HEK293T (cell line): ENCODE results near the gene CFAP92.
A peak's percentile ranks its signal among the peaks of the same experiment; 100 is the strongest.

Experiments
- CTCF ChIA-PET: fragments of 350-600 bp; formaldehyde crosslinking; extraction: SDS; loops from one replicate; lab custom pipeline; 2021; ENCODE audit warnings: antibody characterized with exemption, inconsistent platforms; lab: Yijun Ruan, JAX
- POLR2A ChIA-PET: fragments of 350-600 bp; formaldehyde crosslinking; extraction: SDS; loops from one replicate; lab custom pipeline; 2020; ENCODE audit warnings: antibody characterized with exemption, inconsistent platforms; lab: Yijun Ruan, JAX
- DNase-seq: peaks from one replicate; pipeline ENCODE4 v3.0.0; 2012; ENCODE audit warnings: mixed read lengths; ENCODE audit errors: extremely low spot score
- ARNT ChIP-seq: fragments of 450-650 bp; IDR thresholded peaks from 2 replicates; pipeline ENCODE4 v1.6.1; 2017; ENCODE audit warnings: mild to moderate bottlenecking
- BHLHE40 ChIP-seq: fragments of 450-650 bp; IDR thresholded peaks from 2 replicates; pipeline ENCODE4 v1.6.1; 2016; ENCODE audit warnings: mild to moderate bottlenecking, moderate library complexity, borderline replicate concordance
- CTBP1 ChIP-seq: fragments of 450-650 bp; IDR thresholded peaks from 2 replicates; pipeline ENCODE4 v1.6.1; 2016; ENCODE audit warnings: borderline replicate concordance
- ELF4 ChIP-seq: fragments of 450-650 bp; IDR thresholded peaks from 2 replicates; pipeline ENCODE4 v1.6.1; 2017; ENCODE audit warnings: antibody characterized with exemption
- FOXA1 ChIP-seq: fragments of 450-650 bp; IDR thresholded peaks from 2 replicates; pipeline ENCODE4 v1.6.1; 2016; ENCODE audit warnings: mild to moderate bottlenecking
- FOXK2 ChIP-seq: fragments of 450-650 bp; IDR thresholded peaks from 2 replicates; pipeline ENCODE4 v1.6.1; 2016; ENCODE audit warnings: mild to moderate bottlenecking
- FOXM1 ChIP-seq: fragments of 450-650 bp; IDR thresholded peaks from 2 replicates; pipeline ENCODE4 v1.6.1; 2017; ENCODE audit warnings: mild to moderate bottlenecking, borderline replicate concordance
- HDGF ChIP-seq: fragments of 450-650 bp; IDR thresholded peaks from 2 replicates; pipeline ENCODE4 v1.6.1; 2017; ENCODE audit warnings: antibody characterized with exemption, borderline replicate concordance
- L3MBTL2 ChIP-seq: fragments of 450-650 bp; conservative IDR thresholded peaks from 2 replicates; pipeline ENCODE4 v1.6.1; 2016; ENCODE audit warnings: mild to moderate bottlenecking
- LEF1 ChIP-seq: fragments of 450-650 bp; IDR thresholded peaks from 2 replicates; pipeline ENCODE4 v1.6.1; 2017; ENCODE audit warnings: mild to moderate bottlenecking, borderline replicate concordance
- NFRKB ChIP-seq: fragments of 450-650 bp; IDR thresholded peaks from 2 replicates; pipeline ENCODE4 v1.6.1; 2016; ENCODE audit warnings: mild to moderate bottlenecking, moderate library complexity
- SP1 ChIP-seq: fragments of 450-650 bp; IDR thresholded peaks from 2 replicates; pipeline ENCODE4 v1.6.1; 2017
- SUZ12 ChIP-seq: fragments of 450-650 bp; IDR thresholded peaks from 2 replicates; pipeline ENCODE4 v1.6.1; 2016; ENCODE audit warnings: mild to moderate bottlenecking
- TARDBP ChIP-seq: fragments of 450-650 bp; IDR thresholded peaks from 2 replicates; pipeline ENCODE4 v1.6.1; 2016
- ZNF384 ChIP-seq: fragments of 450-650 bp; IDR thresholded peaks from 2 replicates; pipeline ENCODE4 v1.6.1; 2016
- TF ChIP-seq, protein P1 (sequence below): fragments of 450-650 bp; IDR thresholded peaks from 2 replicates; pipeline ENCODE4 v1.6.1; 2016

CFAP92 gene

DNA sequence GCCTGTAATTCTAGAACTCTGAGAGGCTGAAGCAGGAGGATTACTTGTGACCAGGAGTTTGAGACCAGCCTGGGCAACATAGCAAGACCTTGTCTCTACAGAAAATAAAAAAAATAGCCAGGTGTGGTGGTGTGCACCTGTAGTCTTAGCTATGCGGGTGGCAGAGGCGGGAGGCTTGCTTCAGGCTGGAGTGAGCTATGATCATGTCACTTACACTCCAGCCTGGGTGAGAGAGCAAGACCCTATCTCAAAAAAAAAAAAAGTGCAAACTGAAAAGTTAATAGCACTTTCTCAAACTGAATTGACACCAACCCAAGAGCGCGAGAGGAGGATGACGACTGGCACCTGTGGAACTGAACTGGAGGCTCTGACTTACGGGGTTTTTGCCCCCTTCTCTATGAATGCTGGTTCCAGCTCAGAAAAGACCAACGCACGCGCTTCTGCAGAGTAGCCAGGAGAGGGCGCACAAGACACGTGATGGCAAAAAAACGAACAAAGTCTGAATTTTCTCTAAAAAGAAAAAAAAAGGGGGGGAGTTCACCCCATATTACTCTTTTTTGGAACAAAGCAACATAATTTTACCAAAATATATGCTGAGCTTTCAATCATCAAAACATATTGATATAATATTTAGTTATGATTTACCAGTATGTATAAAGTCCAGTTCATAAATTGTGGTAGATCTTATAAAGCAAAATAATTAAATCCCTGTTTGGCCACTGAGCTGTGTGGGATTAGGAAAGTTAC is 23.7 kb downstream of the CFAP92 start:
- peak; percentile 57 for DNase-seq
- TF ChIP-seq HDGF = no peak
- no peak for TF ChIP-seq ARNT
- no peak for TF ChIP-seq CTBP1
- TF ChIP-seq BHLHE40 = no peak
- TF ChIP-seq, protein P1, sequence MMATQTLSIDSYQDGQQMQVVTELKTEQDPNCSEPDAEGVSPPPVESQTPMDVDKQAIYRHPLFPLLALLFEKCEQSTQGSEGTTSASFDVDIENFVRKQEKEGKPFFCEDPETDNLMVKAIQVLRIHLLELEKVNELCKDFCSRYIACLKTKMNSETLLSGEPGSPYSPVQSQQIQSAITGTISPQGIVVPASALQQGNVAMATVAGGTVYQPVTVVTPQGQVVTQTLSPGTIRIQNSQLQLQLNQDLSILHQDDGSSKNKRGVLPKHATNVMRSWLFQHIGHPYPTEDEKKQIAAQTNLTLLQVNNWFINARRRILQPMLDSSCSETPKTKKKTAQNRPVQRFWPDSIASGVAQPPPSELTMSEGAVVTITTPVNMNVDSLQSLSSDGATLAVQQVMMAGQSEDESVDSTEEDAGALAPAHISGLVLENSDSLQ = no peak
- TF ChIP-seq ZNF384 = no peak
- ChIA-PET CTCF (interaction anchor here (0.6 to 2.5 kb wide), 29 partner anchors 11 to 1116 kb away, joined by 3 to 22 read pairs (median 5); partner anchors contain the start of genes COPG1 and GP9), POLR2A (interaction anchor here (0.7 to 1.5 kb wide), 3 partner anchors 92 to 280 kb away, joined by 4 to 5 read pairs (median 4); partner anchors contain the start of gene COPG1)

DNA sequence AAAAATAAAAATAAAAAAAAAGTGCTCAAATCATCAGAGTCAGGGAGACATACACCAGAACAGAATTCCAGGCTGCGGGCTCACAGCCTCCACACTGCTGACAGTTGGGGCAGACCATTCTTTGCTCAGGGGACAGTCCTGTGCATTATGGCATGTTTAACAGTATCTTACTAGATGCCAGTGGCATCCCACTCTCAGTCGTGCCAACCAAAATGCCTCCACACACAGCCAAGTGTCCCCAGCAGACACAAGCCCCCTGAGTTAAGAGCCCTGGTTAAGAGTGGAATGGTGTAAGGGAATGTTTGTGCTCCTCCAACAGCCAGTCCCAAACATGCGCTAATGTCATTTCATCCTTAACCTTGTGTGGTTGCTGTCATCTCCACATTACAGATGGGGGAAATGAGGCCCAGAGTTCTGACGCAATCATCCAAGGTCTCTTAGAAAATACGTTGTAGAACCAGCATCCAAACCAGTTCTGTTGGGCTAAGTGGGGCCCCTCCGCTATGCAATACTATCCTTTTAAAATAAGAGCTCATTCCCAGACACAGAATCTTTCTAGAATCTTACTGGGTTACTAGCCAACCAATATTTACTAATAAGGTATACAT is 26.0 kb downstream of the CFAP92 start:
- no peak for TF ChIP-seq ZNF384
- TF ChIP-seq ELF4 = no peak
- no peak for TF ChIP-seq CTBP1
- TF ChIP-seq ARNT = no peak
- no peak for TF ChIP-seq HDGF
- TF ChIP-seq SP1 = no peak
- TF ChIP-seq, protein P1 = no peak
- no peak for TF ChIP-seq SUZ12
- TF ChIP-seq FOXK2 = no peak
- DNase-seq = no peak
- ChIA-PET CTCF (interaction anchor here (0.5 to 0.6 kb wide), 2 partner anchors 86 to 415 kb away, joined by 3 read pairs; no protein-coding TSS in a partner anchor), POLR2A (no interaction called here)

DNA sequence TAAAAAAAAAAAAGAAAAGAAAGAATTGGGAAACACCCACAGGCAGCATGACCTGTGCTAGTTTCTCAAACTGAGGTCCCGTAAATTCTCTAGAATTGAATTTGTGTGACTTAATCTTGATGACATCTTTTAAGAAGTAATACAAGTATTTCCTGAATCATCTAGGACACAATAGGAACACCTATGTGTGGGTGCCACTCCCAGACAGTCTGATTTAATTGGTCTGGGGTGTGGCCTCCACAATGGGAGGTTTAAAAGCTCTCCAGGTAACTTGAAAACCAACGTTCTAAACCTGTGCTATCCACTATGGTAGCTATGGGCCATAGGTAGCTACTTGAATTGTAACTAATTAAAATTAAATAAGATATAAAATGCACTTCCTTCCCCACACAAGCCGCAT is 28.1 kb downstream of the CFAP92 start:
- no peak for DNase-seq
- ChIA-PET POLR2A (no interaction called here), CTCF (no interaction called here)
- TF ChIP-seq ARNT (no peak), FOXA1 (no peak), SUZ12 (no peak), SP1 (no peak), LEF1 (no peak), FOXK2 (no peak), NFRKB (no peak), BHLHE40 (no peak), CTBP1 (no peak), L3MBTL2 (no peak), ELF4 (no peak), TARDBP (no peak), FOXM1 (no peak), ZNF384 (no peak)
- TF ChIP-seq, protein P1 = no peak

DNA sequence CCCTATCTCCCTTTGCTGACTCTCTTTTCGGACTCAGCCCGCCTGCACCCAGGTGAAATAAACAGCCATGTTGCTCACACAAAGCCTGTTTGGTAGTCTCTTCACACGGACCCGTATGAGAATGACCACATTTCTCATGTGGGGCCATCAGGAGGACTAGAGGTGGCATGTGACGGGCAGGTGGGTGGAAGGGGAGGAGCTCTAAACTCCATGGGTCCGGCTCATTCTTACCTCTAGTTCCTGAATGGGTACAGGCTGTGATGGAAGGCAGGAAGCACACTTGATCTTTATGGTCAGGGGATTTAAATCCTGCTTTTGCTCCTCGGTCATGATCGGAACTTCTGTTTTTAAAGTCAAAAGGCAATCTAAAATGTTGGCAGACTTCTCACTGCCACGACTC is 28.6 kb downstream of the CFAP92 start:
- DNase-seq = no peak
- POLR2A ChIA-PET = no interaction called here
- no peak for TF ChIP-seq ARNT
- no peak for TF ChIP-seq ELF4
- CTCF ChIA-PET = no interaction called here

DNA sequence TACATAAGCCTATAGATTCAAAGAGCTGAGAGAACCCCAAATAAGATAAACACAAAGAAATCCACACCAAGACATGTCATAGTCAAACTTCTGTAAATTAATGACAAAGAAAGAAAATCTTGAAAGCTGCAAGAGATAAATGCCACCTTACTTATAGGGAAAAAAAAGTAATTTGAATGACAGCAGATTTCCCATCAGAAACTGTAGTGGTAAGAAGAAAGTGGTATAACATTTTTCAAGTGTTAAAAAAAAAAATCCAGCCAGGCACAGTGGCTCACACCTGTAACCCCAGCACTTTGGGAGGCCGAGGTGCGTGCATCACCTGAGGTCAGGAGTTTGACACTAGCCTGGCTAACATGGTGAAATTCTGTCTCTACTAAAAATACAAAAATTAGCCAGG is 37.4 kb downstream of the CFAP92 start:
- ChIA-PET CTCF (no interaction called here), POLR2A (interaction anchor here (0.6 kb wide), 1 partner anchor 62 kb away, joined by 3 read pairs; no protein-coding TSS in a partner anchor)
- TF ChIP-seq FOXM1 (no peak), ELF4 (no peak), NFRKB (no peak), FOXK2 (no peak), TARDBP (no peak), LEF1 (no peak), SP1 (no peak)
- TF ChIP-seq, protein P1 = no peak
- DNase-seq = no peak
